ENCODE measurements around the gene PDGFD.

Gene PDGFD

DNA sequence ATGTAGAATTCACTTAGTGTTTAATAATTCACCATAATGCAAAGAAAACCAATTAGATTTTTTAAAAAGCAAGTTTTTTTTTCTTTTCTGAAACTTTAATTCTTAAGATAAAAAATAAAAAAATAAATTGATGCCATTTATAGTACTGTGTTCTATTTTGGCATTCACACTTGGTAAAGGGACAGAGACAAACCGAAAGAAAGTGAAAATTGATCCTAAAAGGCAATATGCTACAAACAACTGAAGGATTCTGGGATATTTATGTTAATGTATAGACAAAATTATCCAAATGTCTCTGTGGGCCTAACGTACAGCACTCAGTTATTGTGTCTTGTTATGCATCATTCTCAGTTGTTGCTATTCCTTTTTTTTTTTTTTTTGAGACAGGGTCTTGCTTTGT lies 169.4 kb downstream of the PDGFD start:
- no peak for DNase-seq

DNA sequence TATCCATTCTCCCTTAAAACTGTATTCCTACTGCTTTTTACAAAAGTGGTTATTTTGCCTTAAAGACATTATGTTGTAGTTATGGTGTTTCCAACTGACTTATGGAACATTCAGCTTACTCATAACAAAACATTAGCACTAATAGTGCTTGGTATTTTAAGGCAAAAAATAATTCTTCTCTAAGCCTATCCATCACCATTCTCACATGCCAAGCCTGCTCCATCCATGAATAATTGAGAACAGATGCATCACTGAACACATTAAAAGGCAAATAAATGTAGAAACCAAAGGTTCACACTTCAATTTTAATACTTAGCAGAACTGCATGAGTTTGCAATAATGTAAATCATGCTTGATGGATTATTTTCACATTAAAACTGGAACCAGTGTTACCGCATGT lies 169.9 kb downstream of the PDGFD start:
- no peak for DNase-seq

DNA sequence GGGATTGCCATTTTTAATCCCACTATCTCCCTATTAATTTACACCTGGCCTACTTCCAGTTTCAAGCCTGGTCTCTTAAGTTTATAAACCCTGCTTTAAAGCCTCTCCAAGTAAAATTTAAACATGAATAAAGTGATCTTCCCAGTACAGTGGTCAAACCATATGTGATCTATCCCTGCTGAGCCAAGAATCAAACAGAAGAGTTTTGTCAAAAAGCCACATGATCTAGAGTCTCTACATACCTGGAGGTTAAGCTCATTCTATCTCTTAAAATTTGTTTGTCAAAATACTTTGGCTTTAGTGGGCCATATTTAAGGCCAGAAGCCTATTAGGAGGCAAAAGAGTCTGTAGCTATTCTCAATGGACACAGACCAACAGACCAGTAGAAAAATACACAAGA lies 170.4 kb downstream of the PDGFD start:
- DNase-seq: no peak

DNA sequence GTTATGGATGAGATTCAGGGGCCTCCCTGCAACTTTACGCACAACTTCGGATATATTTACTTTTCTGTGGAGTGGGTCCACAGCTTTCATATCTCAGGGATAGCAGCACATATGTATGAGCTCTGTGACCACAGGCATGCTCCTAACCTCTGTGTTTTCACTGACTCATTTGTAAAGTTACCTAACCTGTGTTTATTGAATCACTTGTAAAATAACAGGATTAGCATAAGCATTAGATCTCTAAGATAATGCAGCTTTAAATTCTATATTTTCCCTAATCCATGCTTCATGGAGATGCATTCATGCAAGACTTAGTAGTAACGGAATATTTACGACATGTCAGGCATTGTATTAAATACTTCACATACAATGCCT lies 175.4 kb downstream of the PDGFD start:
- DNase-seq: no peak

DNA sequence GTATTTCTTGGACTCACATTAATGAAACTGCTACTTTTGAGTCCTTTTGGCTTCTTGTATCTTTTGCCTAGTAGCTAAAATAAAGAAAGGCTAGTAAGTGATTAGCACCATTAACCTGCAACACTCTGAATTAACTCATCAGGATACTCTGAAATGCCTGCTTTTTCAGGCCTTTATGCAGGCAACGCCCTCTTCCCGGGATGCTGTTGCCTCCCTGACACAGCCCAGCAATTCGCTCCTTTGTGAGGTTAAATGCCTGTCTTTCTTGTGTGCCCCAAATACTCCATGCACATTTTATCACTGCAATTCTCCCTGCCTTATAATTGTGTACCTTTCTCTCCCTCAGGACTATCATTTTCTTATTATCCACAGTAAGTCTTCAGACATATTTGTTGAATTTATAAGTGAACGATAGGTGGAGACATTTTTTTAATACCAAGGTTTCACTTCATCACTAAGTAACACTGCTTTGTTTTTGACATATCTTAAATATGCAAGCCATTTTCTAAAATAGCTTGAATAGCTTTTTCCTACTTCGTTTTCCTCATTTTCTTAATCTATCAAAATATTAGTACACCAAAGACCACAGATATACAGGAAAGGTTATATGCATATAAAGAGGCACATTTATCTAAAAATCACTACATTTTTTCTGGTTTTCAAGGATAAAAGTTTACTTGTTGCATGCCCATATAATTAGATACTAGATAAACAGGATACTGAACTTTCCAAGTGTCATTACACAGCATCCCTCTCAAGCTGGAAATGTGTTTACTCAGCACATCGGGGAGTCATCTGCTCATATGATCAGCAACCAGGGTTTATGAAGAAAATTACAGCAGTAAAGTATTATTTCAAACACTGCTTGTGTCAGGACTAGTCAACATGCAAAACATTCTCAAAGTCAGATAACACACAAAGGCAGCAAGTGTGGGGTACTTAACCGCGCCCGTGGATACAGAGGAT lies 176.0 kb downstream of the PDGFD start:
- no peak for DNase-seq

DNA sequence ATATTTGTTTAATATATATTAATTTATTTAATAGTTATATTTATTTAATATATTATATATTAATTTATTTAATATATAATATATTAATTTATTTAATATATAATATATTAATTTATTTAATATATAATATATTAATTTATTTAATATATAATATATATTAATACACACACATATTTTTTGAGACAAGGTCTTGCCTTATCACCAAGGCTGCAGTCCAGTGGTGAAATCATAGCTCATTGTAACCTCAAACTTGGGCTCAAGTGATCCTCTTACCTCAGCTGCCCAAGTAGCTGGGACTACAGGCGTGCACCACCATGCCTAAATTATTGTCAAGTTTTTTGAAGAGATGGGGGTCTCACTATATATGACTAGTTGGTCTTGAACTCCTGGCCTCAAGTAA lies 178.9 kb downstream of the PDGFD start:
- no peak for DNase-seq

DNA sequence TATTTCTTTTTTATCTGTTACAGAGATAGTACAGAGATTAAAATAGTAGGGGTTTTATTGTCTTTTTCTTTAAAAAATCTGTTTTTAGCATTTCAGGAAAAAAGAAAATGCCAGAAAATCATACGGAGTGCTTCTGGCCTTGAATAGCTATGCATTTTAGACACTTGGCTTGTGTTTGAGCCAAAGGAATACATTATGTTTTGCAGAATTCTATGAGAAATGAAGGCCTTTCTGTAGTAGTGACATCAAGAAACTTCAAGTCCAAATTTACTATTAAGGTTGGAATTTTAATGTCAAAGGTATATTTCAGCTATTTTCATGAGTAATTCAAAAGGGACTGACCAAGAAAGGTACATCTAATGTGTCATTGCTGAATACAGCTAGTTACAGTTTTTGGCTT lies 183.8 kb downstream of the PDGFD start:
- no peak for DNase-seq

DNA sequence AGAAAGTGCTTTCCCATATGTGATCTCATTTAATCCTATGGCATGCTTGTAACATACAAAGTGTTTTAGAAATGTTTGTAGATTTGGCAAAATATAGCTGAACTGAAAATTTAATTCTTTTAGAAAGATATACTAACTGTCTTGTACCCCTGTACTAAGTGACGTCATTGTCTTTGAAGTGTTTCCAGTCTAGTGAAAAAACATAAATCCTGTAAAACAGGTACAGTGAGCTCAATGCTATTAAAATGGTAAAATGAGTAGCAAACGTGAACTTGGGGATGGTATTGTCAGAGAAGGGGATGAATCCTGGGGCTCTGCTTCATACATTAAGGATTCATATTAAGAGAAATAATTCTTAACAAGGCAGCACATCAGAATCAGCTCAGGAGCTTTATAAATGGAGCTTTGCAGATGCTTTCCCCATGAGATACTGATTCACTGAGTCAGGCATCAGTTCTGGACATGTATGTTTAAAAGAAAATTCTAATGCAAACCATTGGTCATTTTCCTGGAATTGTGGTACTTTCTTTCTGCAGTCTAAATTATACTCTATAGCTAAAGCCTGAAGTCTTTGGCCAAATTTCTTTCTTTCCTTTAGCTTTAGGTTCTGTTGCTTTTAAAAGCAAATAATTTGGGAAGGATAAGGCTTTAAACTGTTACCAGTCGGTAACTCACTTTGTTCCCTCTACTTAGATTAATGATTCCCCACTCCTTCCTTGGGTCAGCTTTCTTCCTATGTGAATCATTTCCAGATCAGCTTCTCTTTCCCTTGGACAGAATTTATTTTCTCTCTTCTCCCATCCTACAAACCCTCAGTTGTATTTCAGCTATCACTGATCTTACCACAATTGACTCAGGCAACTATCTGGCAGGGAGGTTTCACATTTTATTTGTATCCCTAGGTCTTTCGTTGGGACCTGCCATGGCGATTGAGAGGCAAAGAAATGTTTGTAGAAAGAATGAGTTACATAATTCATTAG lies 185.0 kb downstream of the PDGFD start:
- DNase-seq: no peak

DNA sequence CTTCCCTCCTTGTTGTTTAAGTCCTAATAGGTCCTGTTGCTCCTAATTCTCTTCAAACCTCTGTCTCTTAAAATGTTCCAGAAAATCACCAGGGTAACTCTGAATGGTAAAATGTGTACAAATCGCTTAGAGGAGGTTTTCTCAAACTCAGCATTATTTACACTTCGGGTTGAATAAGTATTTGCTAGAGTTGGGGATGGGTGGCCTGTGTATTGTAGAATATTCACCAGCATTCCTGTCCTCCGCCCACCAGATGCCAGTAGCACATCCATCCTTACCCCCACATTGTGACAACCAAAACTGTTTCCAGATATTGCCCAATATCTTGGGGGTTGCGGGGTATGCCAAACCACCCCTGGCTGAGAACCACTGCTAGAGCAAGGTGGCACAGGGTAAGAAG lies 191.9 kb downstream of the PDGFD start:
- DNase-seq: no peak

DNA sequence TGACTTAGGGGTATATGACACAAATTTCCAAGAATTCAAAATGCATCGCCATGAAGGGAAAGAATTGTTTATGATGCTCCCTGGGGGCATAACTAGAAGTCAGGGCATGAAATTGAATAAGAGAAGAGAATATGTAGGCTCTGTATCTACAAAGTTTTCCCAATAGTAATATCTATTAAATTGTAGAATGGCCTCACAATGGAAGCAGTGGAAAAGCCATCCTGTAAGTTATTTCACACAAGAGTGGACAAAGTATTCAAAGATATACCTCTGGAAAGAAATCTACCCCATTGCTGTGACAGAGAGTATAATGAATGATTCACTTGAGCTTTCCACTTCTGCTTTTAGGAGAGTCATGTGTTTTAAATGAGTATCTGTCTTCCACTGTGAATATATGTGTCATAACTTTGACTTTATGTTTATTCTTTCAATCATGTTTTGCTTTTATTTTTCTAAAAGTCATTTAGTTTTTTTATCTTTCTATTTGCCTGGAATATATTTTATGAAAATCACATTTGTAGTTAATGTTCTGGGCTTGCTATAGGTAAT lies 193.2 kb downstream of the PDGFD start:
- DNase-seq: no peak

DNA sequence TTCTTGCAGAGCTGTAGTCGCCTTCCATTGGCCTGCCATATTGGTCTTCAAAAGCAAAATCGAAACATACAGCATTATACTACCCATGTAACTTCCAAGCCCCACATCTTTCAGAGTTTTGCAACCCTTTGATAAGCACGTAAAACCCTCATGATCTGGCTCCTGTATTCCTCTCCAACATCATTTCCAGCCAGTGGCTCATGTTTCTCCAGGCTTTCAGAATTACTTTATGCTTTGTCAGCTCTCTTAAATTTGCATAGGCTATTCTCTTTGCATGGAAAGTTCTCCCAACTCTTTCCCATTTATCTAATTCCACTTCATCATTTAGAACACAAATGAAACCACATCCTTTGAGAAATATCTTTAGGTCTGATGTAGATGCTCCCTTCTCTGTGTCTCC lies 195.3 kb downstream of the PDGFD start:
- DNase-seq: no peak

DNA sequence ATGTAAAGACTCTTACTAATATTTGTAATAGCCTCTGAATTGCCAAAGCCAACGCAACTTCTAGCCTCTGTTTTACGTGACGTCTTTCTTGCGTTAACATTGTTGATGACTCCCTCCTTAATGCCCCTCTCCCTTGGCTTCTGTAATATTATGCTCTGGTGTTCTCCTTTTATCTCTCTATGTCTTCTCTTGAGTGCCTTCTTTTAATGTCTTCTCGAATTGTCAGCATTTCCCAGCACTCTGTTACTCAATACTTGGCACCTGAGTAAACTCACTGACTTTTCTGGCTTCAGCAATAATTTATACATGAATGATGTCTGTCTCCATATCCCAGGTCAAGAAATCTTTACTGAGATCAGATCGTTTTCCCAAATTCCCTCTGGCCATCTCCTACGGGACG lies 196.0 kb downstream of the PDGFD start:
- no peak for DNase-seq

DNA sequence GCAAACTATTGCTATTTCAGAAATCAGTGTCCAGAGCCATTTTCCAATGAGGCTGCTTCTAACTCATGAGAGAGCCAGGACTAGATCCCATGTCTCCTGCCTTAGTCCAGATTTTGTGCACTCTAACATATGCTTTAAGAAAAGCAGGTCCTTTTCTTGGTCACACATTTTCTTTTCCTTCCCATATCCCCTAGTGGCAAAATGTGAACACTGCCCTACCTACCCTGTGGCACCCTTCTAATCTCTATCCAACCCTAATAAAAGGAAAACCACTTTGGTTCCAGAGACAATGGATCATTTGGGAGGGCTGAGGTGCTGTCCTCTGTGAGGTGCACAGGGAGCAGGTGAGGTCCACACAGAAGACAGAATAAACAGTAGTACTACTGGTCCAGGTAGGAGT lies 199.6 kb downstream of the PDGFD start:
- no peak for DNase-seq

DNA sequence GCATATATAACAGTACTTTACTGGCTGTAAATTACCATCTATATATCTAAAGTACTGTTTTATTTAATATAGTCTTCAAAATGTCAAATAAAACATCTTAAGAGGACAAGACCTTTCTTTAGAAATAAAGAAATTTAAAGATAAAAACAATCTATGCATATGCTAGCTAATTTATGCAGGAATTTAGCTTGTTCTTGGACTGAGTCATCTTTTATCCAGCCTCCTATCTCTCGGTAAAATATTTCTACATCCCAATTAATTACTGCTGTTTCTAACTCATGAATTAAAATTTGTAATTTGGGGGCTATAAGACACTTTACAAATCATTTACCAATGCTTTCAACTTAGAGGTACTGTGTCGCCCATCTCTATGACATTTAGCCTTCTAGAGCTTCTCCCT lies 200.3 kb downstream of the PDGFD start:
- no peak for DNase-seq

DNA sequence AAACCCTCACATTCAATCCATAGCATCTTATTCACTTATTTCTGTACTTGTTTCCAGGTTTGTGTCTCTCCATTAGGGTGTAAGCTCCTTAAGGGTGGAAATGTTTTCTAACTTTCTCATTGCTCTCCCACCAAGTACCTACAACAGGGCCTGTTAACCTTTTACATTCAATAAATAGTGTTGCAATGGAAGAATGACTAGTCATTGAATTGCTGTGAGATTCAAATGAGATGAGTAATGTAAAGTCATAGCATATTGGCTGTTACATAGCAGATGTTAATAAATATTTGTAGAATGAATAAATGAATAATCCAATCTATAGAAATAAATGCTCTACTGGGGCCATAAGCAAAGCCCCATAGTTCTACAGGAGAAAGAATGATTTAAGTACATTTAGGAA lies 202.9 kb downstream of the PDGFD start:
- no peak for DNase-seq

DNA sequence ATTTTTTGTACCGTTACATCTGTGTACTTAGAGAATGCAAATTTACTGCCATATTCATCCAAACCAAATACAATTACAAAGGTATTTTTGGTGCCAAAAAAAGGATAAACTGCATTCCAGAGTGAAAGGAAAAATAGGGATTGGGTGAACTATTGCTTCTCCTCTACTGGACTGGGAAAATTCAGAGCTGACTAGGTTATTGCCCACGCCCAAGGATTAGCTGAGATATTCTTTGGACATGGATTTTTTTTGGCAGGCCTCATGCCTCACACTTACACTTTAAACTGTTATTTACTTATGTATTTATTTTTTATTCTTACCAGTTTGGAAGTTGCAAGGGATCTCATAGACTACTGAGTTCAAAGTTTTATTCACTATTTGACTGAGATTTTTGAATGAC lies 203.8 kb downstream of the PDGFD start:
- DNase-seq: no peak

DNA sequence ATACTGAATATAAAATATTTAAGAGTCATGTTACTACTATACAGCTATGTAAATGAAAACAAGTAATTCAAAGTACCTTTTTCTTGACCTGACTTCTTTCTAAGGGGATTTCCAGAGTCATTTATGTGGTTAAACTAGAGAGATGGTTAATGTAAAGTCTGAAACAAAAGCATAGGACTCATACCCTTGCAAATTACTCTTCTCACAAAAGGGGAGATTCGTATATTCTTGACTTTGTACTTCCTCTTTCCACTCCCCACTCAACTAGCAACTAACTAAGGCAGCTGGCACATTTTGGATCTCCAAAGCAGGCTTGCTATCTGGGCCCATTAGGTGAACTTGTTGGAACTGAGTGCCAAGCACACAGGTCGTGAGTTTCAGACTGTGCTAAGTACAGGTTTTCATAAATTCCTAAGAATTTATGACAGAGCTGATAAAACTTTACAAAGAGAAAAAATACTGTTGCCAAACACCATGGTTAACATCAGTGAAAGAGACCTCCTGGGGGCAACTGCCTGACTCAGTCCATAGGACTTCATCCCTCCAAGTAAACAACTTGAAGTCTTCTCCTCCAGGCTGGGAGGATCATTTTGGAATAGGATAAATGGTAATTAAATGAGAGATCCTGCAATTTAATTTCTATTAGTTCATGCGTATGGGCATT lies 204.5 kb downstream of the PDGFD start:
- DNase-seq: no peak

DNA sequence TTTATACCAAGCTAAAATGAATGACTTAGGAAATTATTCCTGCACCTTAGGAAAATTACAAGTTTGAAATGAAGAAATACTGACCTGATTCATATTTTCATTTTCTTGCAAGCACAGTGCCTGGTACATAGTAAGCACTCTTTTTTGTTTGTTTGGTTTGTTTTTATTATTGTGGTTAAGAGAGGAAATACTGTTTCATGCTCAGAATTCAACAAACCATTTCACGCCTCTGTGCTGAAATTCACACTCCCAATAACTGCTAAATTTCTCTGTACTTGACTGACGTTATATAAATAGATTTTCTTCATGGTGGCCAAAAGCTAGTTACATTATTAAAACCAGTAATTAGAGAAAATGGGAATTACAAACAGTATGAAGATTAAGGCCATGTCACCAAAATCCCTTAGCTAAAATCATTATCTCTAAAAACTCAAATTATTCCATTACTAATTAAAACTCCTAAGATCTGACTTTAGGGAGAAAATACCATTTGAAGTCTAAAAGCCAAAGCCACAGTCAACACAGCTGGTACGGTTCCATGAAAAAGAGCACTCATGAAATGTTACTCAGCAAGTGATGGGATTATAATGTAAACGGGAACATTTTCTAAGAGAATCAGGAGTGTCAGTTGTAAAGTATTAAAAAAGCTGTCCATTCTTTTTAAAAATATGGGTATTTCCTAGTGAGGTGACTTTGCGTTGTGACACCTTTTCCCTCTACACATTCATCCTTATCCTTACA lies 205.3 kb downstream of the PDGFD start:
- no peak for DNase-seq

DNA sequence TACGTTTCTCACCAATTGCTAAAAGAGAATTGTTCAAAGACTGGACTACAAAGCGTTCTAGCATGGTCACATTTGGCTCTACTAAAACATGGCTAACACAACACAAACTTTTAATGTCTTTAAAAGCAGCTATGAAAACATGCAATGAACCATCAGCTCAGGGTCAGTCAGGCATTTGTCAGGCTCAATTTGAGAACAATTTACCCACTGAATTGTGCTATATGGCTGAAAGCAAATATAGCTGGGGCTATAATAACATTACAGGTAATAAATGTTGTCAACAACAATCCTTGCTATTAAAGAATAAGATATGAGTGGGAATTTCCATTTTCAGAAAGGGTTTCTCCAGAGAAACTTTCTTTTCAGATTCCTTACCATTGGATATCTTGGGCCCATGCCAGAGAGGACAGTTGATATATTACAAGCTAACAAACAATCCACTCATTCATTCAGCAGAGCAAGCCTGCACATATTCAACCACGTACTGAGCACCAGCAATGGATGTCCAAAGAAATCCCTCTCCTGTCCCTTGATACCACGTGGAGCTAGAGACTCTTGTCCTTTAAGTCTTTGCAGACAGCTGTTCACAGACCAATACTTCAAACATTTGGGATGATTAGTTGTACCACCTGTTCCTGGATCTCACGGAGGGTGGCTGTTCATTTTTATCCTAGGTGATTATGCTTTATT lies 210.0 kb downstream of the PDGFD start:
- DNase-seq: no peak

DNA sequence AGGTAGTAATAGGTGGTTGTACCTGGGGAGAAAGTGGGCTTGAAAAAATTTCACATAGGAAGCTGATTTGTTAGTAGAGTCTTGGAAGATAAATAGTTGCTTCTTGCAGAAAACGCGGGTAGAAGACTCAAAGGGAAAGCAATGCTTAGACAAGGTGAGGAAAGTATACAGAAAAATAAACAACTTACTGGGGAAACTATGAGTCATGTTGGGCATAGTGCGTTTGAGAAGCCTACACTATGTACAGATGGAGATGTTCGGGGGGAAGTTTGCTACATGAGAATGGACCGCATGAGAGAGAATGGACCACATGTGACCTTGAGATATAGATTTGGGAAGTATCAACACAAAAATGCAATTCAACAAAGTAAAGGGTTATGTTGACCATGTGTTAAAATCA lies 214.2 kb downstream of the PDGFD start:
- DNase-seq: no peak

DNA sequence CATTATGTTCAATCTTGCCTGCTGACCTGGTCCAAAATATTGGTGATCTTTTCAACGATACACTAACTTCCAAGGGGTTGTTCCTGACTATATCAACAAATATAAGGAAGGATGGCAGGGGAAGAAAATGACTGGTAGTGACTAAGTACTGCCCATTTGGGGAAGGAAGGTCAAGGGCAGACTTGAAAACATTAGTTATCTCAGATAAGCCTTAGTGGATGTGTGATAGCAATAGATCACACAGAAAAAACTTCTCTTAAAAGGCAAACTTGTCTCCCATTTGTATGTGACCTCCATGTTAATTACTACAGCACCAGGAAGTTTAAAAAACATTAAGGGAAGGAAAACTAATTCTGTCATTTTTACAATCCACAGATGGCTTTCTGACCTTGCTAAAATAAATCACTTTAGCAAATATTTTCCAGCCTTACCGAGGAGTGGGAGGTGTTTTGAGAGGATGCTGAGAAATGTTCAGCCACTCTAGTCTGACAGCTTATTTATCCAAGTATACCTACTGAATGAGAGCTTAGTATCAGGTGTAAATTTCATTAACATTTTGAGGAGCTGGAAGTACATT lies 215.7 kb downstream of the PDGFD start:
- DNase-seq: no peak

Data from stimulated activated naive CD4-positive, alpha-beta T cell treated with Interleukin-2 at 50 U/mL for 16 hours (primary cell).